ENCODE measurements around the gene ASB5. TPM values are rescaled to one million over a fixed set of nuclear protein-coding genes. Genes with fewer than 3 reads are reported as not detected.
"Not testable (repeated sequence)": the region's sequence is repeated elsewhere in the genome, so short reads cannot be mapped to it uniquely, and the experiment has no call there.

Gene ASB5
- total and polyA plus RNA-seq, 3 experiments from 2014 or later = not detected

- CTCF ChIA-PET = no interaction called here
- POLR2A ChIA-PET = no interaction called here
- peaks cover 2 to 4% of the 10 kb centered on the region in 2 donors for H3K27me3 Mint-ChIP-seq
- no peak overlapping the region for H3K4me3 Mint-ChIP-seq
- H3K36me3 ChIP-seq (ENCODE audit: insufficient read depth, low read length) = no peaks in the 10 kb centered on the region
- H3K4me1 Mint-ChIP-seq = no peaks in the 10 kb centered on the region
- no peaks in the 10 kb centered on the region for H3K4me1 ChIP-seq (ENCODE audit: insufficient read depth, low read length)
- no peak for DNase-seq
- no peaks in the 10 kb centered on the region for H3K9me3 ChIP-seq (ENCODE audit: low read length)
- no peaks in the 10 kb centered on the region for H3K36me3 Mint-ChIP-seq
- no peaks in the 10 kb centered on the region for H3K9me3 Mint-ChIP-seq
- no peak overlapping the region for H3K27ac Mint-ChIP-seq
- no peak overlapping the region for H3K27ac ChIP-seq (ENCODE audit: low read depth, low read length)
- no peak overlapping the region for H3K4me3 ChIP-seq (ENCODE audit: low read length)
- no peaks in the 10 kb centered on the region for H3K27me3 ChIP-seq (ENCODE audit: insufficient read depth, low read length, poor library complexity, severe bottlenecking)
These were observed 21.5 kb upstream of the ASB5 start for GRCh38 chr4:176290520-176290919.

- no peaks in the 10 kb centered on the region for H3K4me1 Mint-ChIP-seq
- Histone ChIP-seq H3K9me3 (ENCODE audit: low read length) (no peaks in the 10 kb centered on the region), H3K36me3 (ENCODE audit: insufficient read depth, low read length) (no peaks in the 10 kb centered on the region), H3K4me1 (ENCODE audit: insufficient read depth, low read length) (no peaks in the 10 kb centered on the region), H3K27me3 (ENCODE audit: insufficient read depth, low read length, poor library complexity, severe bottlenecking) (no peaks in the 10 kb centered on the region), H3K27ac (ENCODE audit: low read depth, low read length) (no peak overlapping the region), H3K4me3 (ENCODE audit: low read length) (no peak overlapping the region)
- no peaks in the 10 kb centered on the region for H3K36me3 Mint-ChIP-seq
- peaks cover 2 to 4% of the 10 kb centered on the region in 2 donors for H3K27me3 Mint-ChIP-seq
- no peak for DNase-seq
- H3K4me3 Mint-ChIP-seq = no peak overlapping the region
- CTCF ChIA-PET = no interaction called here
- POLR2A ChIA-PET = no interaction called here
- no peaks in the 10 kb centered on the region for H3K9me3 Mint-ChIP-seq
- H3K27ac Mint-ChIP-seq = no peak overlapping the region
These were observed 20.5 kb upstream of the ASB5 start for GRCh38 chr4:176289561-176289960.

- no peaks in the 10 kb centered on the region for H3K4me1 Mint-ChIP-seq
- POLR2A ChIA-PET = no interaction called here
- H3K27me3 Mint-ChIP-seq = peaks cover 2 to 4% of the 10 kb centered on the region in 2 donors
- no peak overlapping the region for H3K4me3 Mint-ChIP-seq
- no peaks in the 10 kb centered on the region for H3K36me3 Mint-ChIP-seq
- Histone ChIP-seq H3K4me1 (ENCODE audit: insufficient read depth, low read length) (no peaks in the 10 kb centered on the region), H3K27ac (ENCODE audit: low read depth, low read length) (no peak overlapping the region), H3K27me3 (ENCODE audit: insufficient read depth, low read length, poor library complexity, severe bottlenecking) (no peaks in the 10 kb centered on the region), H3K4me3 (ENCODE audit: low read length) (no peak overlapping the region), H3K9me3 (ENCODE audit: low read length) (no peaks in the 10 kb centered on the region), H3K36me3 (ENCODE audit: insufficient read depth, low read length) (no peaks in the 10 kb centered on the region)
- H3K9me3 Mint-ChIP-seq = no peaks in the 10 kb centered on the region
- H3K27ac Mint-ChIP-seq = no peak overlapping the region
- DNase-seq = no peak
- CTCF ChIA-PET = no interaction called here
These were observed 19.0 kb upstream of the ASB5 start for GRCh38 chr4:176288020-176288419.

- no peaks in the 10 kb centered on the region for H3K36me3 Mint-ChIP-seq
- peaks cover 3 to 4% of the 10 kb centered on the region in 2 donors for H3K27me3 Mint-ChIP-seq
- Histone ChIP-seq H3K27me3 (ENCODE audit: insufficient read depth, low read length, poor library complexity, severe bottlenecking) (no peaks in the 10 kb centered on the region), H3K36me3 (ENCODE audit: insufficient read depth, low read length) (no peaks in the 10 kb centered on the region), H3K4me1 (ENCODE audit: insufficient read depth, low read length) (no peaks in the 10 kb centered on the region), H3K4me3 (ENCODE audit: low read length) (no peak overlapping the region), H3K27ac (ENCODE audit: low read depth, low read length) (no peak overlapping the region), H3K9me3 (ENCODE audit: low read length) (no peaks in the 10 kb centered on the region)
- H3K4me1 Mint-ChIP-seq = no peaks in the 10 kb centered on the region
- peaks cover 0 to under 1% (median 0%) of the 10 kb centered on the region in 5 donors for H3K9me3 Mint-ChIP-seq
- POLR2A ChIA-PET = no interaction called here
- no peak overlapping the region for H3K4me3 Mint-ChIP-seq
- no peak for DNase-seq
- CTCF ChIA-PET = no interaction called here
- no peak overlapping the region for H3K27ac Mint-ChIP-seq
These were observed 18.5 kb upstream of the ASB5 start for GRCh38 chr4:176287546-176287945.

GRCh38 chr4:176286728-176287127 lies 17.7 kb upstream of the ASB5 start:
- Histone ChIP-seq H3K36me3 (ENCODE audit: insufficient read depth, low read length) (no peaks in the 10 kb centered on the region), H3K9me3 (ENCODE audit: low read length) (no peaks in the 10 kb centered on the region), H3K27me3 (ENCODE audit: insufficient read depth, low read length, poor library complexity, severe bottlenecking) (no peaks in the 10 kb centered on the region), H3K4me1 (ENCODE audit: insufficient read depth, low read length) (no peaks in the 10 kb centered on the region), H3K4me3 (ENCODE audit: low read length) (no peak overlapping the region), H3K27ac (ENCODE audit: low read depth, low read length) (no peak overlapping the region)
- no peaks in the 10 kb centered on the region for H3K36me3 Mint-ChIP-seq
- ChIA-PET POLR2A (no interaction called here), CTCF (no interaction called here)
- no peak overlapping the region for H3K4me3 Mint-ChIP-seq
- H3K9me3 Mint-ChIP-seq = peaks cover 0 to 2% (median 0%) of the 10 kb centered on the region in 5 donors
- H3K4me1 Mint-ChIP-seq = no peaks in the 10 kb centered on the region
- peaks cover 4 to 5% of the 10 kb centered on the region in 2 donors for H3K27me3 Mint-ChIP-seq
- DNase-seq = no peak
- H3K27ac Mint-ChIP-seq = no peak overlapping the region

GRCh38 chr4:176279560-176279959 lies 10.5 kb upstream of the ASB5 start:
- H3K27me3 Mint-ChIP-seq = peaks cover 21 to 44% of the 10 kb centered on the region in 2 donors
- H3K36me3 Mint-ChIP-seq; H3K4me3 Mint-ChIP-seq; POLR2A ChIA-PET; H3K36me3 ChIP-seq (ENCODE audit: insufficient read depth, low read length); H3K27me3 ChIP-seq (ENCODE audit: insufficient read depth, low read length, poor library complexity, severe bottlenecking); H3K4me3 ChIP-seq (ENCODE audit: low read length); DNase-seq; CTCF ChIA-PET; H3K4me1 ChIP-seq (ENCODE audit: insufficient read depth, low read length); H3K27ac Mint-ChIP-seq; H3K9me3 Mint-ChIP-seq; H3K9me3 ChIP-seq (ENCODE audit: low read length); H3K27ac ChIP-seq (ENCODE audit: low read depth, low read length); H3K4me1 Mint-ChIP-seq: not testable (repeated sequence)

GRCh38 chr4:176277162-176277904 lies 8.3 kb upstream of the ASB5 start:
- CTCF ChIA-PET = interaction anchor here (1.1 kb wide), 1 partner anchor 63 kb away, joined by 4 read pairs; no protein-coding TSS in a partner anchor
- POLR2A ChIA-PET = no interaction called here
- Histone ChIP-seq H3K36me3 (ENCODE audit: insufficient read depth, low read length) (no peaks in the 10 kb centered on the region), H3K4me3 (ENCODE audit: low read length) (no peak overlapping the region), H3K27me3 (ENCODE audit: insufficient read depth, low read length, poor library complexity, severe bottlenecking) (no peaks in the 10 kb centered on the region), H3K4me1 (ENCODE audit: insufficient read depth, low read length) (no peaks in the 10 kb centered on the region), H3K9me3 (ENCODE audit: low read length) (no peaks in the 10 kb centered on the region), H3K27ac (ENCODE audit: low read depth, low read length) (no peak overlapping the region)
- H3K27ac Mint-ChIP-seq = peak overlapping the region in 1 of 8 donors; percentile 16
- H3K36me3 Mint-ChIP-seq = peaks cover 0 to 5% (median 0%) of the 10 kb centered on the region in 3 donors
- no peaks in the 10 kb centered on the region for H3K4me1 Mint-ChIP-seq
- peak in 1 of 5 donors; percentile 49 for DNase-seq
- H3K27me3 Mint-ChIP-seq = peaks cover 21 to 61% of the 10 kb centered on the region in 2 donors
- no peak overlapping the region for H3K4me3 Mint-ChIP-seq
- H3K9me3 Mint-ChIP-seq = peaks cover 0 to 5% (median 0%) of the 10 kb centered on the region in 5 donors

- H3K36me3 Mint-ChIP-seq = peaks cover 0 to 5% (median 0%) of the 10 kb centered on the region in 3 donors
- POLR2A ChIA-PET = no interaction called here
- peaks cover 21 to 61% of the 10 kb centered on the region in 2 donors for H3K27me3 Mint-ChIP-seq
These were observed 7.7 kb upstream of the ASB5 start for GRCh38 chr4:176276710-176277109.

More at GRCh38 chr4:176276710-176277109, 7.7 kb upstream of the ASB5 start:
- H3K27ac Mint-ChIP-seq = no peak overlapping the region
- no peak for DNase-seq
- Histone ChIP-seq H3K4me1 (ENCODE audit: insufficient read depth, low read length) (no peaks in the 10 kb centered on the region), H3K4me3 (ENCODE audit: low read length) (no peak overlapping the region), H3K9me3 (ENCODE audit: low read length) (no peaks in the 10 kb centered on the region), H3K27ac (ENCODE audit: low read depth, low read length) (no peak overlapping the region), H3K36me3 (ENCODE audit: insufficient read depth, low read length) (no peaks in the 10 kb centered on the region), H3K27me3 (ENCODE audit: insufficient read depth, low read length, poor library complexity, severe bottlenecking) (no peaks in the 10 kb centered on the region)
- H3K9me3 Mint-ChIP-seq = peaks cover 0 to 5% (median 0%) of the 10 kb centered on the region in 5 donors
- CTCF ChIA-PET = interaction anchor here (1.1 kb wide), 1 partner anchor 64 kb away, joined by 4 read pairs; no protein-coding TSS in a partner anchor
- H3K4me3 Mint-ChIP-seq = no peak overlapping the region
- no peaks in the 10 kb centered on the region for H3K4me1 Mint-ChIP-seq

Measured in CD8-positive, alpha-beta memory T cell (primary cell).